MM.1S (cell line): Measurements from ENCODE around the gene SPCS2.

Experiments used
- DNase-seq: peaks from one replicate; pipeline ENCODE4 v3.0.0-alpha.2; 2015
- H2AFZ ChIP-seq: fragments of 300-600 bp; sonication (generic); 2 replicates; pipeline ENCODE4 v1.6.0; 2016; ENCODE audit warnings: antibody characterized with exemption, low read length
- H3F3A ChIP-seq: fragments of 300-600 bp; sonication (generic); 2 replicates; pipeline ENCODE4 v1.6.1; 2016; ENCODE audit warnings: mild to moderate bottlenecking, antibody characterized with exemption, low read length, moderate library complexity, mixed read lengths; ENCODE audit not compliant: insufficient read depth
- H3K27ac ChIP-seq: fragments of 300-600 bp; sonication (generic); 2 replicates; pipeline ENCODE4 v1.5.1; 2016; ENCODE audit warnings: mild to moderate bottlenecking, low read length
- H3K27me3 ChIP-seq: fragments of 300-600 bp; sonication (generic); replicated peaks from 2 replicates; pipeline ENCODE4 v1.6.0; 2016; ENCODE audit warnings: low read length; ENCODE audit not compliant: insufficient read depth
- H3K36me3 ChIP-seq: fragments of 300-600 bp; sonication (generic); replicated peaks from 2 replicates; pipeline ENCODE4 v1.6.1; 2016; ENCODE audit warnings: mild to moderate bottlenecking, low read length, mixed read lengths; ENCODE audit not compliant: insufficient read depth
- H3K4me1 ChIP-seq: fragments of 300-600 bp; sonication (generic); 2 replicates; pipeline ENCODE4 v1.6.1; 2016; ENCODE audit warnings: low read length, mixed read lengths
- H3K4me2 ChIP-seq: fragments of 300-600 bp; sonication (generic); 2 replicates; pipeline ENCODE4 v1.6.0; 2016; ENCODE audit warnings: low read depth, low read length
- H3K4me3 ChIP-seq: fragments of 300-600 bp; sonication (generic); 2 replicates; pipeline ENCODE4 v1.5.1; 2016; ENCODE audit warnings: low read length, mixed read lengths
- H3K79me2 ChIP-seq: fragments of 300-600 bp; sonication (generic); 2 replicates; pipeline ENCODE4 v1.6.1; 2016; ENCODE audit warnings: mixed run types, low read length, mixed read lengths
- H3K9ac ChIP-seq: fragments of 300-600 bp; sonication (generic); 2 replicates; pipeline ENCODE4 v1.6.1; 2016; ENCODE audit warnings: low read length, mixed read lengths
- H3K9me2 ChIP-seq: fragments of 300-600 bp; sonication (generic); replicated peaks from 2 replicates; pipeline ENCODE4 v1.6.1; 2016; ENCODE audit warnings: mild to moderate bottlenecking, low read length, mixed read lengths; ENCODE audit not compliant: insufficient read depth
- H3K9me3 ChIP-seq: fragments of 300-600 bp; sonication (generic); replicated peaks from 2 replicates; pipeline ENCODE4 v1.6.1; 2016; ENCODE audit warnings: mild to moderate bottlenecking, low read length, mixed read lengths; ENCODE audit not compliant: insufficient read depth
- H4K20me1 ChIP-seq: fragments of 300-600 bp; sonication (generic); 2 replicates; pipeline ENCODE4 v1.6.1; 2016; ENCODE audit warnings: mild to moderate bottlenecking, low read length, moderate library complexity, mixed read lengths; ENCODE audit not compliant: insufficient read depth
- EZH2 ChIP-seq: fragments of 300-600 bp; sonication (generic); optimal IDR thresholded peaks from 2 replicates; pipeline ENCODE3; 2017; ENCODE audit warnings: low read depth, mild to moderate bottlenecking, antibody characterized with exemption, low read length, mixed read lengths
- EZH2phosphoT487 ChIP-seq: fragments of 300-600 bp; sonication (generic); IDR thresholded peaks from 2 replicates; pipeline ENCODE4 v1.6.1; 2018; ENCODE audit warnings: antibody characterized with exemption, low read length
- TF ChIP-seq, protein P1 (sequence below): fragments of 300-600 bp; sonication (generic); IDR thresholded peaks from 2 replicates; pipeline ENCODE4 v1.5.1; 2016; ENCODE audit warnings: antibody characterized with exemption, low read length, mixed read lengths

SPCS2 gene

GRCh38 chr11:74966651-74967050 is 17.6 kb downstream of the SPCS2 start:
- no peaks in the 10 kb centered on the region for H3K27me3 ChIP-seq
- peaks cover 99% of the 10 kb centered on the region for H3K79me2 ChIP-seq
- H3K9me2 ChIP-seq = no peaks in the 10 kb centered on the region
- no peak overlapping the region for H3K4me2 ChIP-seq
- H3K4me1 ChIP-seq = peaks cover 19% of the 10 kb centered on the region
- H3K9ac ChIP-seq = no peak overlapping the region
- DNase-seq = no peak
- H2AFZ ChIP-seq = no peak overlapping the region
- no peak overlapping the region for H3K4me3 ChIP-seq
- peaks cover 45% of the 10 kb centered on the region for H3K36me3 ChIP-seq
- no peak overlapping the region for H3K27ac ChIP-seq
- H3K9me3 ChIP-seq = no peaks in the 10 kb centered on the region
- TF ChIP-seq, protein P1, sequence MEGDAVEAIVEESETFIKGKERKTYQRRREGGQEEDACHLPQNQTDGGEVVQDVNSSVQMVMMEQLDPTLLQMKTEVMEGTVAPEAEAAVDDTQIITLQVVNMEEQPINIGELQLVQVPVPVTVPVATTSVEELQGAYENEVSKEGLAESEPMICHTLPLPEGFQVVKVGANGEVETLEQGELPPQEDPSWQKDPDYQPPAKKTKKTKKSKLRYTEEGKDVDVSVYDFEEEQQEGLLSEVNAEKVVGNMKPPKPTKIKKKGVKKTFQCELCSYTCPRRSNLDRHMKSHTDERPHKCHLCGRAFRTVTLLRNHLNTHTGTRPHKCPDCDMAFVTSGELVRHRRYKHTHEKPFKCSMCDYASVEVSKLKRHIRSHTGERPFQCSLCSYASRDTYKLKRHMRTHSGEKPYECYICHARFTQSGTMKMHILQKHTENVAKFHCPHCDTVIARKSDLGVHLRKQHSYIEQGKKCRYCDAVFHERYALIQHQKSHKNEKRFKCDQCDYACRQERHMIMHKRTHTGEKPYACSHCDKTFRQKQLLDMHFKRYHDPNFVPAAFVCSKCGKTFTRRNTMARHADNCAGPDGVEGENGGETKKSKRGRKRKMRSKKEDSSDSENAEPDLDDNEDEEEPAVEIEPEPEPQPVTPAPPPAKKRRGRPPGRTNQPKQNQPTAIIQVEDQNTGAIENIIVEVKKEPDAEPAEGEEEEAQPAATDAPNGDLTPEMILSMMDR = no peak
- TF ChIP-seq EZH2 (no peak), EZH2phosphoT487 (no peak)
- peaks cover 76% of the 10 kb centered on the region for H4K20me1 ChIP-seq
- H3F3A ChIP-seq = peaks cover 6% of the 10 kb centered on the region; the same call in 1 of the 2 replicates

- no peaks in the 10 kb centered on the region for H3K9me3 ChIP-seq
- no peak overlapping the region for H3K9ac ChIP-seq
- no peak for DNase-seq
- no peak overlapping the region for H3K4me2 ChIP-seq
- H3K36me3 ChIP-seq = peaks cover 51% of the 10 kb centered on the region
- H3K27ac ChIP-seq = no peak overlapping the region
- TF ChIP-seq EZH2phosphoT487 (no peak), EZH2 (no peak)
- TF ChIP-seq, protein P1 = no peak
- no peaks in the 10 kb centered on the region for H3K9me2 ChIP-seq
- no peaks in the 10 kb centered on the region for H3K4me1 ChIP-seq
- H3K79me2 ChIP-seq = peaks cover 98% of the 10 kb centered on the region
- H4K20me1 ChIP-seq = peaks cover 59% of the 10 kb centered on the region
- no peaks in the 10 kb centered on the region for H3K27me3 ChIP-seq
- H3F3A ChIP-seq = no peaks in the 10 kb centered on the region
- H2AFZ ChIP-seq = no peak overlapping the region
- no peak overlapping the region for H3K4me3 ChIP-seq
Observed at GRCh38 chr11:74970852-74971395, 21.9 kb downstream of the SPCS2 start.

DNA sequence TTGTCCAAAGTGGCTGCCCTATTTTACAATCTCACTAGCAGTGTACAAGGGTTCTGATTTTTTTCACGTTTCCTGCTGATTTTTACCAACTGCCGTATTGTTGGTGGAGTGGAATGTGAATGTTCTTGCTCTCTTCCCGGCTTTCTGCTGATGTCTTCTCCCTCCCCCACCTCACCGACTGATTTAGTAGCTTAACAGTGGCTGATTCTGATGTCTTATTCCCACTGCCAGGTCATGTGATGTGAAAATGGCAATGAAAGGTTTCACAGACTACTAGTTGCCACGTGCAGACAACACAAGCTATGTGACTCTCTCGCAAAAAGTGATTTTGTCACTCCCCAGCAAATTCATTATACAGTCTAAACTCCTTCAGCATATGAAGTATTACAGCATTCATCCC is 22.4 kb downstream of the SPCS2 start:
- Histone ChIP-seq H3K9me3 (no peaks in the 10 kb centered on the region), H2AFZ (no peak overlapping the region), H3K4me1 (no peaks in the 10 kb centered on the region), H3K4me2 (no peak overlapping the region), H3K9ac (no peak overlapping the region), H3K27me3 (no peaks in the 10 kb centered on the region), H3F3A (no peaks in the 10 kb centered on the region), H3K4me3 (no peak overlapping the region), H3K27ac (no peak overlapping the region), H3K79me2 (peaks cover 98% of the 10 kb centered on the region), H3K36me3 (peaks cover 49% of the 10 kb centered on the region), H3K9me2 (no peaks in the 10 kb centered on the region), H4K20me1 (peaks cover 59% of the 10 kb centered on the region)
- no peak for DNase-seq
- no peak for TF ChIP-seq EZH2
- TF ChIP-seq, protein P1 = no peak
- no peak for TF ChIP-seq EZH2phosphoT487
